ENCODE results near the gene CDX1.

DNA sequence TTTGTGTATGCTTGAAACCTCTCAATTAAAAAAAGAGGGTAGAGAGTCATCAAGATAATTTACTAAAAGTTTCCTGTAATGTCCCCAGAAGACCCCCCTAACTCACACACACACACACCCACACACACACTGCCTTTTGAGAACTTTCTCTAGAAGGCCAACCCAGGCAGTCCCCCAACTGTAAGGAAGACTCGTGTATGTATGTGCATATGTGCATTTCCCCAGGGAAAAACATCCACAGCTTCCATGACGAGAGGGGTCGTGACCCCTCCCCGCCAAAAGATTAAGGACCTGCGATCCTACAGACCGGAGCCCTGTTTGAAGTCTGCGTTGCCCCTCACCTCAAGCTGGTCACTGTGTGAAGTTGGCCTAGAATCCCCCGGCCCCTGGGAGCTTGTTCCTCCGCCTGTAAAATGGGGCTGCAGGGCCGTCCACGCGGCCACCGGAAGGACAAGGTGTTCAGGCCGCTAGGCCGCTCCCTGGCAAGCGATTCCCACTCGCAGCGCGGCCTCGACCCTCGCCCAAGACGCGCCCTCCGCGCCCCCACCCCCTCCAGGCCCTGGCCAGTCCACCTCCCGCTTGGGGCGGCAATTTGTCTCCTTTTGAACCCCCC lies 435 bp upstream of the CDX1 start:
- TF ChIP-seq, protein P1, sequence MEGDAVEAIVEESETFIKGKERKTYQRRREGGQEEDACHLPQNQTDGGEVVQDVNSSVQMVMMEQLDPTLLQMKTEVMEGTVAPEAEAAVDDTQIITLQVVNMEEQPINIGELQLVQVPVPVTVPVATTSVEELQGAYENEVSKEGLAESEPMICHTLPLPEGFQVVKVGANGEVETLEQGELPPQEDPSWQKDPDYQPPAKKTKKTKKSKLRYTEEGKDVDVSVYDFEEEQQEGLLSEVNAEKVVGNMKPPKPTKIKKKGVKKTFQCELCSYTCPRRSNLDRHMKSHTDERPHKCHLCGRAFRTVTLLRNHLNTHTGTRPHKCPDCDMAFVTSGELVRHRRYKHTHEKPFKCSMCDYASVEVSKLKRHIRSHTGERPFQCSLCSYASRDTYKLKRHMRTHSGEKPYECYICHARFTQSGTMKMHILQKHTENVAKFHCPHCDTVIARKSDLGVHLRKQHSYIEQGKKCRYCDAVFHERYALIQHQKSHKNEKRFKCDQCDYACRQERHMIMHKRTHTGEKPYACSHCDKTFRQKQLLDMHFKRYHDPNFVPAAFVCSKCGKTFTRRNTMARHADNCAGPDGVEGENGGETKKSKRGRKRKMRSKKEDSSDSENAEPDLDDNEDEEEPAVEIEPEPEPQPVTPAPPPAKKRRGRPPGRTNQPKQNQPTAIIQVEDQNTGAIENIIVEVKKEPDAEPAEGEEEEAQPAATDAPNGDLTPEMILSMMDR (IDR thresholded peaks at IDR 0.05; ENCODE audit: low read length) = no peak
- no peak for TF ChIP-seq EZH2 (IDR thresholded peaks at IDR 0.05; ENCODE audit: borderline replicate concordance, low read length)

All from OCI-LY1 (cell line).